Measurements from ENCODE around the gene ORM2.
A peak's percentile ranks its signal among the peaks of the same experiment; 100 is the strongest.

The ORM2 gene

DNA sequence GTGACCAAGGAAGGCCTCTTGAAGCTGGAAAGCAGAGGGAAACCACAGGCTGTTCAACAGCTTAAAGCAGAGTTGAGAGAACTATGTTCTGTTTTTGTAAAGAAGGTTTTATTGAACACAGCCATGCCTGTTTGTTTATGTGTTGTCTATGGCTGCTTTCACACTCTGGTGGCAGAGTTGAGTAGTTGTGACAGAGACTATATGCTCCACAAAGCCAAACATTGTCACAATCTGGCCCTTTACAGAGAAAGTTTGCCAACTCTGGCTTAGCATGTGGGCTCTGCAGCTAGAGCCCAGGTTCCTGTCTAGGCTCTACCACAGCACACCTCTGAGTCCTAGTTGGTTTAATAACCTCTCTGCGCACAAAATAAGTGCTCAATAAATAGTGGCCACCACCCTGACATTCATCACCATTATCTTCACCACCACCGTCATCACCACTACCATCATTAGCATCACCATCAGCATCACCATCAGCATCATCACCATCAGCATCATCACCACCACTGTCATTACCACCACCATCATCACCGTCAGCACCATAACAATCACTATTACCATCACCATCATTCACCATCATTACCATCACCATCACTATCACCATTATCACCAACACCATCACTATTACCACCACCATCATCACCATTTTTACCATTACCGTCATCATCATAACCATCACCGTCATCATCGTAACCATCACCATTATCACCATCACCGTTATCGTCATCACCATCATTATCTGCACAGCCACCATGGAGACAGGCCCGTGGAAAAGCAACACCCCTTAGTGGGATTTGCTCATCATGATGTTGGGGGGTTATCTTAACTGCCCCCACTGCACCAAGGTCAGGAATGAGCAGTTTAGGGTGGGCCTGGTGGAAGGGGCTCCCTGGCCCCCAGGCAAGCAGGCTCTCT lies 39.8 kb downstream of the ORM2 start:
- no peak for DNase-seq (ENCODE audit: low read depth in 1 of 2, low spot score in 1 of 2)

- DNase-seq (ENCODE audit: low read depth in 1 of 2, low spot score in 1 of 2) = no peak
These were observed 40.7 kb downstream of the ORM2 start for GRCh38 chr9:114370251-114370967.

DNA sequence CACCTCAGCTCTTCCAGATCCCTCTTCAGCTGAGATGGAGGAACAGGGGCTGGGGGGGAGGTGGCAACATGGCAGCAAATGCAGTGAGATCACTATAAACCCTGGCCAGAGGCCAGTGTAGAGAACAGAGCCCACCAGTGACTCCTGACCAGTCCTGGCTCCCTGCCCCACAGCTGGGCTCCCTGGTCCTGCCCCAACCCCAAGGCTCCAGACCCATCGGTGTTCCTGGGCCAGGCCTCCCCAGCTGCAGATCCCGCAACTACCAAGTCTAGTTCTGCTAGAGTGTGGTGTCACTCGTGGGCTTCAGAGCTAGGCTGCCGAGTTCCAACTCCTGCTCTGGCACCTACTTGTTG lies 41.3 kb downstream of the ORM2 start:
- no peak for DNase-seq (ENCODE audit: low read depth in 1 of 2, low spot score in 1 of 2)

DNA sequence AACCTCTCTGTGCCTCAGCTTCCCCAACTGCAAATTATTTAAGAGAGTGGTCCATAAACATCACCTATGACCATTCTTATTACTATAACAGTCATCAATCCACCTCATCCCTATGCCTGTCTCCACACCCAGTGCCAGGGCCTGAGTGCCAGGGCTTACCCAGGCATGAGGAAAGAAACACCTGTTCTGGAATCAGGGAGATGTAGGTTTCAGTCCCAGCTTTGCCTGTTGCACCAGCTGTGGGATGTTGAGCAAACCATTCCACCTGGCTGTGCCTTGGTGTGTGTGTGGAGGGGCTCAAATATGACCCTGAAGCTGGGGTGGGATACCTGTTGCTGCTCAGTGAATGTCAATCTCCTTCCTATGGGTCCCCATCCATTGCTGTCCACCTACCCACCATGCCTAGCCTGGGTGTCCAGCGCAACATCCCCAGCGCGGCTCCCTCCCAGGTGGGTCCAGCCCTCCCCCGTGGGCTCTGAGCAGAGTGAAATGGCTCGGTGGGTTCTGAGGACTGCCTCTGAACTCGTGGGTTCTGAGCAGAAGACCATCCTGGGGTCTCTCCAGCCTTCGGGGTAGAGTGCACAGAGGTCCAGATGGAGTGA lies 41.8 kb downstream of the ORM2 start:
- DNase-seq (ENCODE audit: low read depth in 1 of 2, low spot score in 1 of 2) = no peak

GRCh38 chr9:114371973-114372917 lies 42.6 kb downstream of the ORM2 start:
- no peak for DNase-seq (ENCODE audit: low read depth in 1 of 2, low spot score in 1 of 2)

GRCh38 chr9:114372921-114373448 lies 43.3 kb downstream of the ORM2 start:
- peak; percentile 47 to 65 for DNase-seq (ENCODE audit: low read depth in 1 of 2, low spot score in 1 of 2)

DNA sequence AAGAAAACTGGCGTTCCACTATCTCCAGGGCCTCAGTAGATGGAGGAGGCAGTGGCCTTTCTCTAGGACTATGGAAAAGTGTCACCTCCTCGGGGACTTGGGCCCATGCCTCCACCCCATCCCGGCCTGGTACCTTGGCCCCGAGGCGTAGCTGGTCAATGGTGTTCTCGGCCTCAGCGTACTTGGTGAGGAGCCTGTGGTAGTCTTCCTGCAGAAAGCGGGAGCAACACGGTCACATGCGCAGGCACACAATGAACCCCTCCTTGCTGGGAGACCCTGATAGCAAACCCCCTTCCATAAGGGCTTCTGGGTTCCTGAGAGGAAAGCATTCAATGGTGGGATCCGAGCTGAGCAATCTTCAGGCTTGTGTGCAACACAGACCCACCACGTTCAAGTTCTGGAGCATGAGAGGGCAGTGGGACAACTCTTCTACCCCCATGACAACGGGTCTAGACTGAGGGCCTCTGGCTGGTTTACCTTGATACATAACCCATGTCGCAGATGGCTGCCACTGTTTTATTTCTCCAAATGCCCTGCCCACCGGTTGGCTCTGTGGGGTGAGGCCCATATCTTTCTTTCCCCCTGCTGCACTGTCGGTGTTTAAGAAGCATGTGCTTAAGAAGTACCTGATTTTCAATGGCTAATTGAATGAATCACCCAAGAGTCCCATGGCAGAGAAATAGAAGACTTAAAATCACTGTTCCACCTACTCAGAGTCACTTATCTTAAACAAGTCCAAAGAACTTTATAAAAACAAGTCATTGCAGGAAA lies 44.5 kb downstream of the ORM2 start:
- DNase-seq (ENCODE audit: low read depth in 1 of 2, low spot score in 1 of 2) = no peak

- DNase-seq (ENCODE audit: low read depth in 1 of 2, low spot score in 1 of 2) = no peak
These were observed 45.3 kb downstream of the ORM2 start for GRCh38 chr9:114374936-114375335.

- DNase-seq (ENCODE audit: low read depth in 1 of 2, low spot score in 1 of 2) = no peak
These were observed 45.9 kb downstream of the ORM2 start for GRCh38 chr9:114375386-114376175.

- no peak for DNase-seq (ENCODE audit: low read depth in 1 of 2, low spot score in 1 of 2)
These were observed 47.1 kb downstream of the ORM2 start for GRCh38 chr9:114376586-114377445.

DNA sequence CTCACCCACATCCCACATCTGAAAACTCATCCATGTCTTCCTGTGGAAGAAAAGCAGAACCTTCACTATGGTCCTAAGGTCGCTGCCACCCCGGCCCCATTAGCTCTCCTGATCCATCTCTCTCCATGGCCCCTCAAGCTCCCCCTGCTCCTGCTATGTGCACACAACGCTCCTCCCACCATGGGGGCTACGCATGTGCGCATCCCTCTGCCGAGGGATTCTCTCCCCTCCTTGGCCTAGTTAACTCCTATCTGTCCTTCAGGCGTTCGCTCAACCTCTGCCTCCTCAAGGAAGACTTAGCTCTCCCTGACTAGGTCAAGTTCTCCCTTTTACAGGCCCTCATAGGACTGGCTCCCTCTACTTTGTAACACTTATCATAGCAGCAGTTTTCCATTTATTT lies 48.3 kb downstream of the ORM2 start:
- DNase-seq (ENCODE audit: low read depth in 1 of 2, low spot score in 1 of 2) = no peak

DNA sequence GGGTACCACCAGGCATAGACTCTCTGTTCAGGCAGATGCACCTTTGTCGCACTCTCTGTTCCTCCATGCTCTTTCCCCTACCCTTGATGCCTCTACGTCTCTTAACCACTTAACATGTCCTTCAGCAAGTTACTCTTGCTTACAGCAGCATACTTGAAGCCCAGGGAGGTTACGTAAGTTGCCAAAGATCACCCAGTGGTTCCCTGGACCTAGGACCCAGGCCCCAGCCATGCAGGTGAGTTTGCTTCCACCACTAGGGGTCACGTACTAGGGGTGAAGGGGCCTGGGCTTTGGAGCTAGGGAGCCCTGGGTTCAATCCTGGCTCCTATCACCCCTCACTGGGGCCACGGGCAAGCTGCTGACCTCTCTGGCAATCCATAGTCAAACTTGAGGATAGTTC lies 49.2 kb downstream of the ORM2 start:
- no peak for DNase-seq (ENCODE audit: low read depth in 1 of 2, low spot score in 1 of 2)
